ENCODE measurements around the gene FXYD7. TPM values are rescaled to one million over a fixed set of nuclear protein-coding genes. Genes with fewer than 3 reads are reported as not detected.

Gene FXYD7
- total RNA-seq, 1 donor: under 0.01 TPM

DNA sequence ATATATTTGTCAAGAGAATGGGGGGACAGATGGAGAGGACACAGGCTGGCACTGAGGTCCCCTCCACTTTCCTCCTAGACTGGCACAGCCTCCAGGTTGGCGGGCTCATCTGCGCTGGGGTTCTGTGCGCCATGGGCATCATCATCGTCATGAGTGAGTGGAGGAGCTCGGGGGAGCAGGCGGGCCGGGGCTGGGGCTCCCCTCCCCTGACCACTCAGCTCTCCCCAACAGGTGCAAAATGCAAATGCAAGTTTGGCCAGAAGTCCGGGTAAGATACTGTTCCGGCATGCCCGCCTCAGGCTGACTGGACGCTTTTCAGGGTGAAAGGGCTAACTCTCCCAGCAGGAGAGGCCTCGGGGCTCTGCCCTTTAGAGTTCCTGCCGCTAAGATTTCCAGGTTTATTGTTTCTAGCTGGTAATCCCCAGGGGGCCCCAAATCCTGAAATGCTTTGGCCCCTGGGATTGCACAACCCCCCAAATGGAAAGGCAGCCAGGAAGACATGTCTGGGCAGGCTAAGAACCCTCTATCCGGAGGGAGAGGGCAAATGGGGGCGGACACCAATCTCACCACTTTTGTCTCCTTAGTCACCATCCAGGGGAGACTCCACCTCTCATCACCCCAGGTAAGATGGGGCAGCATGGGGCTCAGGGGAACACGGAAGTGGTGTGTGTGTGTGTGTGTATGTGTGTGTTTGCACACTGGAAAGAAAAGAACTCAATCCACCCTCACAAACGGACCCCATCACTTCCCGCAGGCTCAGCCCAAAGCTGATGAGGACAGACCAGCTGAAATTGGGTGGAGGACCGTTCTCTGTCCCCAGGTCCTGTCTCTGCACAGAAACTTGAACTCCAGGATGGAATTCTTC, 20.1 kb upstream of the FXYD7 start:
- DNase-seq (ENCODE audit: low read depth): no peak
- H3K4me3 ChIP-seq (ENCODE audit: low read depth, low read length): no peak overlapping the region
- no peak for TF ChIP-seq CTCF (IDR thresholded peaks at IDR 0.05; ENCODE audit: insufficient read depth, low read depth, low read length)

GRCh38 chr19:35123573-35123972, 19.5 kb upstream of the FXYD7 start:
- no peak for DNase-seq (ENCODE audit: low read depth)
- no peak for TF ChIP-seq CTCF (IDR thresholded peaks at IDR 0.05; ENCODE audit: insufficient read depth, low read depth, low read length)
- no peak overlapping the region for H3K4me3 ChIP-seq (ENCODE audit: low read depth, low read length)

GRCh38 chr19:35124098-35125060, 18.7 kb upstream of the FXYD7 start:
- TF ChIP-seq CTCF (IDR thresholded peaks at IDR 0.05; ENCODE audit: insufficient read depth, low read depth, low read length): no peak
- H3K4me3 ChIP-seq (ENCODE audit: low read depth, low read length): peak overlapping the region; percentile 73

GRCh38 chr19:35125270-35125717, 17.8 kb upstream of the FXYD7 start:
- no peak overlapping the region for H3K4me3 ChIP-seq (ENCODE audit: low read depth, low read length)
- TF ChIP-seq CTCF (IDR thresholded peaks at IDR 0.05; ENCODE audit: insufficient read depth, low read depth, low read length): no peak
- no peak for DNase-seq (ENCODE audit: low read depth)

More at GRCh38 chr19:35124098-35125060, 18.7 kb upstream of the FXYD7 start:
- peak; percentile 88 for DNase-seq (ENCODE audit: low read depth)

DNA sequence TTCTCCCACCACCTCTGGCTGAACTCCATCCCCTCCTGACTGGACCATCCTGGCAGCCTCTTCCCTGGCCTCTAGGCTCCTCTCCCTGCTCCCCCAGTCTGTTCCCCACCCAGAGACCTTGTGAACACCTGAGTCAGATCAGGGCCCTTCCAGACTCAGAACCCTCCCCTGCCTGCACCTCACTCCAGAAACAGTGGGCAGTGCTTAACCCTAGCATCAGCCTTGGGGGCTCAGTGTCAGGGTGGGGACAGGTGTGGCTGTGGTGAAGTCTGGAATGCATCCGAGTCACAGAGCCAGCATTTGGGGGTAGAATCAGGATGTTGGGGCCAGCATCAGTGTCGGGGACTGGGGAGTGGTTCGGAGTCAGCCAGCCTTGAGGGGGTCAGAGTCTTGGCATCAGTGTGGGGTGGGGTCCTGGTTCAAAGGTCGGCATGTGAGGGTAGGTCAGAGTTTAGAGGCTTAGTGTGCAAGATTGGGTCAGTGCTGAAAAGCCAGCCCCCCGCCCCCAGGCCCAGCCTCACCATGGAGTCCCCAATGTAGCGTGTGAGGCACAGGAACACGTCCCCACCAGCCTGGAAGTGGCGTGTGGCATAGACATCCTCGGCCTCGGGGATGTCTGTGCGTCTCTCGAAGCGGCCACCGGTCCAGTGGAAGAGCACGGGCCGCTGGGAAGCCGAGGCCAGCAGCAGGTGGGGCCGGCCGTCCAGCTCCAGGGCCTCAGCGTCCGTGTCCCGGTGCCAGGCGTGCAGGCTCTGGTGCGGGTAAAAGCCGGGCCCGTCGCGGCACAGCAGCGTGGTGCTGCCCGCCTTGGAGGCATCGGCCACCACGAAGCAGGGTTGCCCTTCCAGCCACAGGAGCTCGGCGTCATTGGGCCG, 17.1 kb upstream of the FXYD7 start:
- no peak for DNase-seq (ENCODE audit: low read depth)
- H3K4me3 ChIP-seq (ENCODE audit: low read depth, low read length): no peak overlapping the region
- no peak for TF ChIP-seq CTCF (IDR thresholded peaks at IDR 0.05; ENCODE audit: insufficient read depth, low read depth, low read length)

- DNase-seq (ENCODE audit: low read depth): no peak
Observed at GRCh38 chr19:35126624-35126959, 16.5 kb upstream of the FXYD7 start.

More at GRCh38 chr19:35126624-35126959, 16.5 kb upstream of the FXYD7 start:
- TF ChIP-seq CTCF (IDR thresholded peaks at IDR 0.05; ENCODE audit: insufficient read depth, low read depth, low read length): no peak
- H3K4me3 ChIP-seq (ENCODE audit: low read depth, low read length): no peak overlapping the region

Data from fibroblast of villous mesenchyme (primary cell).